ENCODE results near the gene C1orf50. TPM values are rescaled to one million over a fixed set of nuclear protein-coding genes. Genes with fewer than 3 reads are reported as not detected.

The C1orf50 gene
- total and polyA plus RNA-seq, 2 donors (not counting 3 experiments of a cell fraction or from before 2014, with no cell fraction given), result 4.8 to 7.4 TPM

GRCh38 chr1:42752284-42752683, 14.8 kb upstream of the C1orf50 start:
- H3K36me3 ChIP-seq (ENCODE audit: control insufficient read depth in 2 of 2, extremely low read depth in 1 of 2, insufficient read depth in 2 of 2, low read length in 2 of 2), result peaks cover 30 to 69% of the 10 kb centered on the region in 2 experiments
- H3K4me2 ChIP-seq (ENCODE audit: insufficient read depth, low read length), result no peak overlapping the region
- no peaks in the 10 kb centered on the region for H3K27me3 ChIP-seq (ENCODE audit: control insufficient read depth in 2 of 2, insufficient read depth in 2 of 2, low read length in 2 of 2)
- no peaks in the 10 kb centered on the region for H3K79me2 ChIP-seq (ENCODE audit: control insufficient read depth, insufficient read depth, low read length)
- TF ChIP-seq MAX (IDR thresholded peaks at IDR 0.05; ENCODE audit: insufficient read depth, insufficient read length) (no peak), FOS (IDR thresholded peaks at IDR 0.05; ENCODE audit: borderline replicate concordance, insufficient read depth, low read length) (no peak), EZH2 (IDR thresholded peaks at IDR 0.05; ENCODE audit: borderline replicate concordance, low read depth, low read length, severe bottlenecking) (no peak), GATA2 (IDR thresholded peaks at IDR 0.05; ENCODE audit: insufficient read depth, insufficient read length, low read depth, low read length) (no peak), POLR2AphosphoS5 (IDR thresholded peaks at IDR 0.05; ENCODE audit: insufficient read depth, low read depth, low read length) (no peak), POLR2A (IDR thresholded peaks at IDR 0.05; ENCODE audit: low read depth, low read length) (no peak), CTCF (IDR thresholded peaks at IDR 0.05; ENCODE audit: extremely low read depth in 1 of 2, insufficient read depth in 1 of 2, low read depth in 1 of 2, low read length in 2 of 2) (no peak), MYC (IDR thresholded peaks at IDR 0.05; ENCODE audit: low read depth, low read length) (no peak), JUN (IDR thresholded peaks at IDR 0.05; ENCODE audit: borderline replicate concordance, insufficient read depth, insufficient read length, low read depth) (no peak)
- no peak overlapping the region for H3K27ac ChIP-seq (ENCODE audit: insufficient read depth, low read depth, low read length)
- no peak overlapping the region for H3K4me3 ChIP-seq (replicated peaks in 1 of 3; ENCODE audit: insufficient read depth in 1 of 3, low read depth in 1 of 3, low read length in 3 of 3)
- dilution Hi-C loops (cut with MboI; ENCODE audit: extremely low pct_ligation_motif_present, low sequenced_read_pairs), result no loop called here
- intact Hi-C loops (cut with micrococcal nuclease), result no loop called here
- no peak overlapping the region for H3K9ac ChIP-seq (replicated peaks; ENCODE audit: extremely low read depth, insufficient read depth, low read length)
- BruUV-seq (replicated peaks), result no TSS peak
- H2AFZ ChIP-seq (ENCODE audit: low read depth, low read length), result no peak overlapping the region
- H3K9me1 ChIP-seq (replicated peaks; ENCODE audit: control insufficient read depth, extremely low read depth, insufficient read depth, low read length), result no peaks in the 10 kb centered on the region
- POLR2A ChIA-PET, result no interaction called here
- no peak for FAIRE-seq
- CTCF ChIA-PET, result interaction anchor here (0.9 to 1.0 kb wide), 2 partner anchors 10 to 174 kb away, joined by 3 to 6 read pairs; no protein-coding TSS in a partner anchor
- no peaks in the 10 kb centered on the region for H3K9me3 ChIP-seq (replicated peaks; ENCODE audit: control insufficient read depth, insufficient read depth, low read length)
- DNase-seq (ENCODE audit: low read depth, low spot score), result no peak
- no peaks in the 10 kb centered on the region for H3K4me1 ChIP-seq (ENCODE audit: control insufficient read depth, extremely low read depth, insufficient read depth, low read length)
- H4K20me1 ChIP-seq (replicated peaks; ENCODE audit: control insufficient read depth, extremely low read depth, insufficient read depth, low read length), result no peaks in the 10 kb centered on the region

Data from endothelial cell of umbilical vein (primary cell).